Measurements from ENCODE around the gene SELENOM.
A peak's percentile ranks its signal among the peaks of the same experiment; 100 is the strongest.

Gene SELENOM, protein sequence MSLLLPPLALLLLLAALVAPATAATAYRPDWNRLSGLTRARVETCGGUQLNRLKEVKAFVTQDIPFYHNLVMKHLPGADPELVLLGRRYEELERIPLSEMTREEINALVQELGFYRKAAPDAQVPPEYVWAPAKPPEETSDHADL

DNA sequence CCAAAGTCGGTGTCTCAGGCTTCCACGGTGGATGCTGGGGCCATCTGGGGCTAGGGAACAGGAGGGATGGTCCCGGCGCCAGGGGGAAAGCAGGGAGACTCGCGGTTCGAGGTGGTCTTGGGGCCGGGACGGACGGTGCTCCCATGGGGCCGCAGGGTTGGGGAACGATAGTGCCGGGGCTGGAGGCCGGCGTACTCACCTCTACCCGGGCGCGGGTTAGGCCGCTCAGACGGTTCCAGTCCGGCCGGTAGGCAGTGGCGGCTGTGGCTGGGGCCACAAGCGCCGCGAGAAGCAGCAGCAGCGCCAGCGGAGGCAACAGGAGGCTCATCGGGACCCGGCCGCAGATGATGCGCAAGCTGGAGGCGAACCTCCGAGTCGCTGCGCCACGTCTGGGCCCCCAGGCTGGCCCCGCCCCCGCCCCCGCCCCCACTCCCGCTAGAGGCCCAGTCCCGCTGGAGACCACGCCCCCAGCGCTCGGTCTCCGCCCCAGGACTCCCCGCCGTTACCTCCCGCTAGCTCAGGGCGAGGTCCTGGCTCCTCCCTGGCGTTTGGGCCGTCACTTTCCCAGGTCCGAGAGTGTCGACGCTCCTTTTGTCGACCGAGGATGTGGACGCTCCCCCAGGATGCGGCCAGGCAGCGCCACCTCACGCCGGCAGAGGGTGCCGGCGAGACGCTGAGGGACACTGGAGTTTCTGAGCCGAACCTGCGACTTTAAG, at the start of gene SELENOM:
TSS of gene SELENOM (minus strand) at position 391 of the 716 bp plus-strand sequence. CDS start at position 328, 63 bp downstream.
- H3K27ac ChIP-seq = peak within 1 kb of the TSS; percentile 76 to 97 (median 87)
- peak within 1 kb of the TSS; percentile 41 to 83 (median 59) for H3K4me3 ChIP-seq

GRCh38 chr22:31155422-31155821, 48.1 kb upstream of the SELENOM start:
- Histone ChIP-seq H3K4me3 (no peak overlapping the region), H3K27ac (peak overlapping the region in 1 of 21 experiments; percentile 12)

DNA sequence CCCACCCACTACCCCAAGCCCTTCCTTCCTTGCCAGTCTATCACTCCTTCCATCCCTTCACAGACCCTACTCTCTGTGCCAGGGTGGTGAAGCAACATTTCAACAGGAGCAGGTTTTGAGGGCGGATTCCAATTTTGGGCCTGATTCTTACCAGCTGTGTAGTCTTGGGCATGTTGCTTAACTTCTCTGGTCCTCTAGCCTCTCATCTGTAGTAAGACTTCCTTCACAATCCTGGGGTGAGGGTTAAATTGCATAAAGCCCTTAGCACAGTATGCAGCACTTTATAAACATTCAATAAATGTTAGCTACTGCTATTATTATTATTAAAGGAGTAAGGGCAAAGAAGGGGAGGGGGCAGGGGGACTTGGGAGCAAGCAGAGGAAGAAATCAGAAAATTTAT, 47.6 kb upstream of the SELENOM start:
- peak overlapping the region in 2 of 21 experiments; percentile 12 to 31 for H3K27ac ChIP-seq

DNA sequence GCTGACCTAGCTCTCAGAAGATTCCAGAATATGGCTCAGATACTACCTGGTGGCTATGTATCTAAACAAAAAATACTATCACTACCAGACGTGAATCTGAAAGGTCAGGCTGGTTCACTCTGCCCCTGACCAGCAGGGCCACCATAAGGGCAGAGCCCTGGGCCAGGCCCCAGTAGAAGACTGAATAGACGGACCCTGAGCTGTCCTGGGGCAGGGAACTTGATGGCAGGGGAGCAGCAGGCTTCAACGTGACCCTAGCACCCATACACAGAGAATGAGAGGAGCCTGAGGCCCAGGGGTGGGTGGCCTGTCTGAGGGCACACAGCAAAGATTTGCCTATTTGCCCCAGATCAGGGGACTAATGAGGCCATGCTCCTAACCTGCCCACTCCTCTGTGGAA, 46.0 kb upstream of the SELENOM start:
- no peak overlapping the region for H3K27ac ChIP-seq
- H3K4me3 ChIP-seq = no peak overlapping the region

More for the DNA sequence above, 47.6 kb upstream of the SELENOM start:
- no peak overlapping the region for H3K4me3 ChIP-seq

GRCh38 chr22:31151872-31152271, 44.5 kb upstream of the SELENOM start:
- Histone ChIP-seq H3K27ac (no peak overlapping the region), H3K4me3 (no peak overlapping the region)

GRCh38 chr22:31150615-31151014, 43.2 kb upstream of the SELENOM start:
- no peak overlapping the region for H3K27ac ChIP-seq
- H3K4me3 ChIP-seq = no peak overlapping the region

DNA sequence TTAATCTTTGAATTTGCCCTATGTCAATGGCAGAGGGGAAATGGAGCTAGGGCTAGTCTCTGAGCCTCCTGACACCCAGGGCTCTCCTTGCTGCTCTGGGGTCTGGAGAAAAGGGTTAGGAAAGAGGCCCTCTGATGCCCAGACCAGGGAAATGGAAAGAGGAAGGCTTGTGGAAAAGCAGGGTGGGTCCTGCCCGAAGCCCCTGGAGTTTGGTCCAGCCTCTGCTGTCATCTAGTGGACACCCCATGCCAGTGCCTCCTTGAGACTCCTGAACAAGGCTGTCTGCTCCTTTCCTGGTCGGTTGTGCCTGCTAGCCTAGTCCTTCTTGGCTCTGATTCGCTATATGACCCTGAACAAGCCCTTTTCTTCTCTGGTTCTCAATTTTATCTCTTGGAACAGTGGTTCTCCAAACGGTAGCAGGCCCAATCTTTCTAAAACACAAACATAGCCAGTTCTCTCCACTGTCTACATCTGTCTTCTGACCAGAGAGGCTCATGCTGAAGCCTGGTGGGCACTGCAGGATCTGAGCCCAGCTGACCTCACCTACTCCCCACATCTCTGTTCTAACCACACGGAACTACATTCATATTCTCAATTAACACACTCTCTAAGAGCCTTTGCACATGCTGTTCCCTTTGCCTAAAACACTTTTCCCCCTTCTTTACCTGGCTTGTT, 41.7 kb upstream of the SELENOM start:
- Histone ChIP-seq H3K27ac (peak overlapping the region in 3 of 21 experiments; percentile 6 to 25 (median 8)), H3K4me3 (no peak overlapping the region)

GRCh38 chr22:31148488-31148887, 41.1 kb upstream of the SELENOM start:
- Histone ChIP-seq H3K4me3 (no peak overlapping the region), H3K27ac (peak overlapping the region in 4 of 21 experiments; percentile 6 to 25 (median 9))

- peak overlapping the region in 1 of 21 experiments; percentile 76 for H3K27ac ChIP-seq
- H3K4me3 ChIP-seq = no peak overlapping the region
Measured at GRCh38 chr22:31144223-31144622, 36.9 kb upstream of the SELENOM start.

GRCh38 chr22:31143537-31143936, 36.2 kb upstream of the SELENOM start:
- H3K4me3 ChIP-seq = no peak overlapping the region
- H3K27ac ChIP-seq = peak overlapping the region in 11 of 21 experiments; percentile 10 to 78 (median 48)

GRCh38 chr22:31143038-31143437, 35.7 kb upstream of the SELENOM start:
- Histone ChIP-seq H3K27ac (peak overlapping the region in 18 of 21 experiments; percentile 12 to 80 (median 49)), H3K4me3 (no peak overlapping the region)

DNA sequence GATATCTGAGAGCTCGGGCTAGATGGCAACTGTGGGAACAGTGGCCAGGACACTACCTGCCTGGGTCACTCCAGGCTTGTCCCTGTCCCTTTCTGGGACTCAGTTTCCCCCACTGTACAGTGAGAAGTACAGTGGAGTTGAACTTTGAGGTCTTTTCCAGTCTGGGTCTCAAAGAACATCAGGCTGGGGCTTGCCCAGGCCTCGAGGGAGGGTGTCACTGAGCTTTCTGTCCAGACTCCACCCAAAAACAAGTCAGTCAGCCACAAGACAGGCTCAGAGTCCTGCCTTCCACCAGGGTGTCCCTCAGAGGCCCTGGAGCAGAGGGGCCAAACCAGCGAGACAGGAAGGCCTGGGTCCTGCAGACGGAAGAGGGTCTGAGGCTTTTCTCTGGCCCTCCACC, 34.9 kb upstream of the SELENOM start:
- H3K4me3 ChIP-seq = no peak overlapping the region
- H3K27ac ChIP-seq = peak overlapping the region in 16 of 21 experiments; percentile 12 to 80 (median 50)

GRCh38 chr22:31141551-31141950, 34.2 kb upstream of the SELENOM start:
- no peak overlapping the region for H3K4me3 ChIP-seq

DNA sequence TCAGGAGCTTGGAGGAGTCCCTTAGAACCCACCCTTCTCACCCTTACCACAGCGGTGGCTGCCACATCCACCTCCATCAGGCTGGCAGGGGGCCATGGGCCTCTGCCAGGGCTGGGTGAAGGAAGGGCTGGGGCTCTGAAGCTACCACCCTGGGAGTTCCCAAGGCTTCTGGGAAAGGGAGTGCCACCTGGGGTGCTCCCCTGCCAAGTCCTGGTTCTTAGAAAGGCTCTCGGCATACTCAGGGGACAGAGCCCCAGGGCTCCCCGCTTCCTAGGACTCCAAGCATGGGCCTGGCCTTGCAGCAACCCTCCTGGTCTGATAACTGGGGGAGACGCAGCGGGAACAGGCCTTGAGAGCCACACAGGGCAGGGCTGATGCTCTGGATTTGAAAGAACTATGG, 33.4 kb upstream of the SELENOM start:
- Histone ChIP-seq H3K4me3 (no peak overlapping the region), H3K27ac (peak overlapping the region in 13 of 21 experiments; percentile 2 to 78 (median 26))

More at GRCh38 chr22:31141551-31141950, 34.2 kb upstream of the SELENOM start:
- peak overlapping the region in 11 of 21 experiments; percentile 2 to 80 (median 50) for H3K27ac ChIP-seq

DNA sequence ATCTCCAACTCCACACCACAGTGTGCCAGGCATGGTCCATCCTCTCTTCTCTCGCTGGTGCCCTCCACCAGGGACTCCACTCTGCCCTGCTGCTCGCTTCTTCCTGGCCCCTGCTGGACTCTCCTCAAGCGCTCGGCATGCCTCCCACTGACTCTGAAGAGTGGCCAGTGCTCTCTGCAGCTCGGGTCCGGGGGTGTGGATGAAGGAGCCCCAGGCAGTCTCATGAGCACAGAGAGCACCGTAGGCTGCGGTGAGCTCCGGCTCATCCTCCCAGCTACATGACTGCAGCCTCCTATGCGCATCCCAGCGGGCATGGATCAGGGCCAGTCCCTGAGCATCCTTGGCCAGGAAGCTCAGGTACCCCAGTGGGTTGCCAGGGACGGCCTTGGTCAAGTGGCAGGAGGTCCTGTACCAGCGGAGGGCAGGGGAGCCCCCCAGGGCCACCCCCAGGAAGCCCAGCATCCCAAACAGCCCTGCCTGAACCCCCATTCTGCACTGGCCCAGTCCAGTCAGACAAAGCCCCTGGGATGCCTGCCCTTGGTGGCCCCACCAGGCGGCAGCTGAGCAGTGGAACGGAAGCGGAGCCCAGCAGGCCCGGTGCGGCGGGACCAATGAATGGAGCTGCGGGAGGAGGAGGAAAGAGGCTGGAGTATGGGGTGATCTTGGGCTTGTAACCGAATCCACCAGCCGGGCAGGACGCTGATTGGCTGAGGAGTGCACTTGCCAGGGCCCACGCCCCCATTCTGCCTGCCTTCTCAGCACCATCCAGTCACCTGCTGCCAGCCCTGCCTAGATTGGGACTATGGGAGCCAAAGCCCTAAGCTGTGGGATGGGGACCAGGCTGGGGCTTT, 32.7 kb upstream of the SELENOM start, which contains the start of gene PLA2G3:
TSS of gene PLA2G3 (minus strand) at position 643 of the 851 bp plus-strand sequence. CDS start at position 489, 154 bp downstream.
- peak within 1 kb of the TSS in 13 of 21 experiments; percentile 2 to 78 (median 26) for H3K27ac ChIP-seq
- H3K4me3 ChIP-seq = peak within 1 kb of the TSS in 5 of 7 experiments; percentile 4 to 25 (median 13)

DNA sequence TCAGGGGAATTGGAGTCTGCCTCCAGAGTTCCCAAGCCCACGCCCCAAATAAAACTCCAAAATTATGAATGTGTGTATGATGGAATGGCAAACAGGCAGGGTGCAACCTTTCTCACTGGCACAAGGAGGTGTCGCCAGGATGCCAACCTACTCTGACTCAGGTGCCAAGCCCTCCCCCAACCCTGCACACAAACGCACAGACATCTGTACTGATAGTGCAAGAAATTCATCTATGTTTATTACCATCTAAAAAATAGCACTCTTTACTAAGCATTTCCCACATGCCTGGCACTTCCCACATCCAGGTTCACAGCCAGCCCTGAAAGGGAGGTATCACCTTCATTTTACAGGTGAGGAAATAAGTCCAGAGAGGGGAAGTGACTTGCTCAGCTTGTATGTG, 31.7 kb upstream of the SELENOM start:
- peak overlapping the region in 1 of 21 experiments; percentile 60 for H3K27ac ChIP-seq
- peak overlapping the region in 4 of 7 experiments; percentile 4 to 25 (median 12) for H3K4me3 ChIP-seq

GRCh38 chr22:31138126-31138525, 30.8 kb upstream of the SELENOM start:
- Histone ChIP-seq H3K27ac (no peak overlapping the region), H3K4me3 (no peak overlapping the region)

DNA sequence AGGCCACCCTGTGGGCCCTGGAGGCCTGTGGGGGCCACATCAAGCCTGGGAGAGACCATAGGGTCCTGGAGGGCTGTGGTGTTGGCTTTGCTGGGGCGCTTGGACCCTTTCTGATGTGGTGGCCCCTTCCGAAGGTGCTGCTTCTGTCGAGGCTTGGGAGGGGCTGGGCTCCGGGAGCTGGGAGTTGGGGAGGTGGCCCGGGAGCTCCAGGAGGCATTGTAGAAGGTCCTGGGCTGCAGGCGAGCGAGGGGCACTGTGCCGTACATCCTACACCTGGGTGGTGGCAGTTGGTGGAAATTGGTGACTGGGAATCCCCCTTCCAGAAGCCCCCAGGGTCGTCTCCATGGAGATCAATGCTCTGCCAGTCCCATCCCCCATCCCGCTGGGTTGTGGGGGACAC, 30.4 kb upstream of the SELENOM start:
- Histone ChIP-seq H3K27ac (no peak overlapping the region), H3K4me3 (no peak overlapping the region)

DNA sequence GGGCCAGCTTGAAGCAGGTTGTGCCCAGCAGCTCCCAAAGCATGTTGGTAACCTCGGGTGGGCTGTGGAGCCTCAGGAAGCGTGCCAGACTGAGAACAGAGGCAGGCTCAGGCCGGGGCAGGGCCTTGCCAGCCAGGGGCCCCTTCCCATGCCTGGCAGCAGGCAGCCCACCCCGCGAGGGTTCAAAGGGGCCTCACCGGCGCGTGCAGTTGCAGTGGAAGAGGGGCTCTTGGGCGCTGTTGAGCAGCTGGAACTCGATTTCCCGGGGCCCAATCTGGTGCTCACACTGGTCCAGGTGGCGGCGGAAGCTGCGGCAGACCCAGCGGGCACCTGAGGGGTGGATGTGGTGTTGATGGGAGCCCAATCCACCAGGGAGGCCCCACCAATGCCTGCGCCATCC, 29.3 kb upstream of the SELENOM start:
- Histone ChIP-seq H3K4me3 (no peak overlapping the region), H3K27ac (no peak overlapping the region)
